Measurements from ENCODE around the gene ARHGAP19. TPM values are rescaled to one million over a fixed set of nuclear protein-coding genes. Genes with fewer than 3 reads are reported as not detected.

The ARHGAP19 gene
- polyA plus RNA-seq, 3 donors = 8.3 to 10.6 (median 10.2) TPM

DNA sequence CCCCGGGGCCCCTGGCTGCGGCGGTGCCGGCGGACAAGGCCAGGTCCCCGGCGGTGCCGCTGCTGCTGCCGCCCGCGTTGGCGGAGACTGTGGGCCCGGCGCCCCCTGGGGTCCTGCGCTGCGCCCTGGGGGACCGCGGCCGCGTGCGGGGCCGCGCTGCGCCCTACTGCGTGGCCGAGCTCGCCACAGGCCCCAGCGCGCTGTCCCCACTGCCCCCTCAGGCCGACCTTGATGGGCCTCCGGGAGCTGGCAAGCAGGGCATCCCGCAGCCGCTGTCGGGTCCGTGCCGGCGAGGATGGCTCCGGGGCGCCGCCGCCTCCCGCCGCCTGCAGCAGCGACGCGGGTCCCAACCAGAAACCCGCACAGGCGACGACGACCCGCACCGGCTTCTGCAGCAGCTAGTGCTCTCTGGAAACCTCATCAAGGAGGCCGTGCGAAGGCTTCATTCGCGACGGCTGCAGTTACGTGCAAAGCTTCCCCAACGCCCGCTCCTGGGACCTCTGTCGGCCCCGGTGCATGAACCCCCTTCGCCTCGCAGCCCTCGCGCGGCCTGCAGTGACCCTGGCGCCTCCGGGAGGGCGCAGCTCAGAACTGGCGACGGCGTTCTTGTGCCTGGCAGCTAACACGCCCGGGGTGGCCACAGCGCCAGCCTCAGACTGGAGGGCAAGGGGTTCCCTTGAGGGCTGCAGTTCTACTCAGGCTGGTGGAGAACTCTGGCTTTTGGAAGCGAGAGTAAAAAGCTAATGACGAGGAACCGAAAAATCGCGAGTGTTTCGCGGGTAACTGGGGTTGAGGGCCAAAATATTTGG lies 27.4 kb upstream of the ARHGAP19 start:
- peaks cover 45 to 53% of the 10 kb centered on the region in 2 donors for H3K4me1 ChIP-seq (ENCODE audit: control insufficient read depth in 1 of 2, insufficient read depth in 2 of 2, low read length in 2 of 2)
- Mint-ChIP-seq H3K36me3 (peaks cover 3 to 16% of the 10 kb centered on the region in 2 donors), H3K9me3 (peaks cover 0 to 4% (median 0%) of the 10 kb centered on the region in 7 donors), H3K27ac (peak overlapping the region; percentile 88 to 97 (median 93)), H3K27me3 (ENCODE audit: low read depth in 3 of 3) (peaks cover 0 to 3% (median 2%) of the 10 kb centered on the region in 3 donors), H3K4me3 (peak overlapping the region; percentile 97 to 98), H3K4me1 (peaks cover 55% of the 10 kb centered on the region)
- H3K27me3 ChIP-seq (ENCODE audit: control insufficient read depth in 2 of 2, insufficient read depth in 2 of 2, low read length in 2 of 2) = no peaks in the 10 kb centered on the region
- H3K27ac ChIP-seq (ENCODE audit: low read depth in 1 of 2, low read length in 2 of 2) = peak overlapping the region; percentile 71 to 96
- H4K20me1 ChIP-seq (ENCODE audit: insufficient read depth, low read length) = peaks cover 52% of the 10 kb centered on the region
- peak overlapping the region; percentile 77 for H3K4me2 ChIP-seq (replicated peaks; ENCODE audit: extremely low read depth, low read length, poor library complexity, severe bottlenecking)
- H2AFZ ChIP-seq (ENCODE audit: insufficient read depth, low read depth, low read length, poor library complexity, severe bottlenecking) = peak overlapping the region; percentile 39
- peak; percentile 36 to 58 (median 52) for DNase-seq
- H3K79me2 ChIP-seq (ENCODE audit: insufficient read depth, low read length) = peaks cover 55% of the 10 kb centered on the region
- no peaks in the 10 kb centered on the region for H3K9me3 ChIP-seq (replicated peaks in 1 of 2; ENCODE audit: control insufficient read depth in 1 of 2, insufficient read depth in 1 of 2, low read length in 2 of 2)
- H3K36me3 ChIP-seq (replicated peaks in 1 of 2; ENCODE audit: control insufficient read depth in 1 of 2, insufficient read depth in 2 of 2, low read length in 2 of 2) = no peaks in the 10 kb centered on the region
- peak; percentile 28 for TF ChIP-seq CTCF (IDR thresholded peaks at IDR 0.05)
- under 1% methylated on average over 83 of the region's 83 CpGs for WGBS (ENCODE audit: insufficient coverage)
- peak overlapping the region; percentile 88 to 100 (median 96) for H3K4me3 ChIP-seq (replicated peaks in 1 of 3; ENCODE audit: low read depth in 2 of 3, low read length in 3 of 3)
- H3K9ac ChIP-seq (ENCODE audit: insufficient read depth, low read length, poor library complexity, severe bottlenecking) = peak overlapping the region; percentile 91
- intact Hi-C loops (cut with micrococcal nuclease) = loop anchor here (2.0 to 5.0 kb wide), 5 partner anchors 15 to 81 kb away; partner anchors contain the start of genes ARHGAP19 (in 1 of the 2), FRAT2 (in 1 of the 2) and RRP12 (in 1 of the 2)

DNA sequence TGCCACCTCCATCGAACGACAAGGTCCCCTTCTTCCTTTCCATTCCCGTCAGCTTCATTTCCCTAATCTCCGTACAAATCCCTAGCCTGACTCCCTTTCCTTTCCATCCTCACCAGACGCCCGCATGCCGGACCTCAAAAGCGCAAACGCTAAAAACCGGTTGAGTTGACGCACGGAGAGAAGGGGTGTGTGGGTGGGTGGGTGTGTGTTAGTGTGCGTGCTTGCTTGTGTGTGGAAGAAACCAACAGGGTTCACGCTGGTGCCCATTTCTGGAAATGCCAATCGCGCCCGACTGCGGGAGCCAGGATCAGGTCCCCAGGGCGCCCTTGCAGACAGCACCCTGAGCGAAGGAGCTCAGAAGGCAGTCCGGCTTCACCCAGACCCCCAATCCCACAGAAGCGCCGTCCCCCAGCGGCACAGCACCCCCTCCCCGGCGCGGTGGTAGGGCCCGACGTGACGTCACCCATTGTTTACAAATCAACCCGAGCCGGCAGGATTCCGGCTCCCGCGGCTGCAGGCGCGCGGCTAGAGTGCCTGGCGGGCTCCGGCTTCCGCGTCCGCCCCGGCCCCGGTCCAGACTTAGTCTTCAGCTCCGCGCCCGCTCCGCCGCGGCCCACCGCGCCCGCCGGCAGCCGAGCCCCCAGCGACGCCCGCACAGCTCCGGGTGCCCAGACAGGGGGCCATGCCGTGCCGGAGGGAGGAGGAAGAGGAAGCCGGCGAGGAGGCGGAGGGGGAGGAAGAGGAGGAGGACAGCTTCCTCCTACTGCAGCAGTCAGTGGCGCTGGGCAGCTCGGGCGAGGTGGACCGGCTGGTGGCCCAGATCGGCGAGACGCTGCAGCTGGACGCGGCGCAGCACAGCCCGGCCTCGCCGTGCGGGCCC lies 26.6 kb upstream of the ARHGAP19 start, which contains the start of gene FRAT1:
FRAT1 (plus strand) TSS at position 500 of the 880 bp plus-strand sequence; CDS start at position 683, 183 bp downstream.
- peaks cover 3 to 16% of the 10 kb centered on the region in 2 donors for H3K36me3 Mint-ChIP-seq
- H3K4me1 Mint-ChIP-seq = peaks cover 63% of the 10 kb centered on the region
- no peak for TF ChIP-seq CTCF (IDR thresholded peaks at IDR 0.05)
- peak within 1 kb of the TSS; percentile 91 for H3K9ac ChIP-seq (ENCODE audit: insufficient read depth, low read length, poor library complexity, severe bottlenecking)
- H4K20me1 ChIP-seq (ENCODE audit: insufficient read depth, low read length) = peaks cover 44% of the 10 kb centered on the region
- no peaks in the 10 kb centered on the region for H3K27me3 ChIP-seq (ENCODE audit: control insufficient read depth in 2 of 2, insufficient read depth in 2 of 2, low read length in 2 of 2)
- intact Hi-C loops (cut with micrococcal nuclease) = loop anchor here in 1 of 2 donors (2.0 to 5.0 kb wide), 2 partner anchors 26 to 33 kb away; partner anchors contain the start of gene ARHGAP19
- H3K27ac ChIP-seq (ENCODE audit: low read depth in 1 of 2, low read length in 2 of 2) = peak within 1 kb of the TSS; percentile 96 to 98
- peaks cover 0 to 3% (median 2%) of the 10 kb centered on the region in 3 donors for H3K27me3 Mint-ChIP-seq (ENCODE audit: low read depth in 3 of 3)
- H3K4me3 Mint-ChIP-seq = peak within 1 kb of the TSS; percentile 97 to 100
- peak within 1 kb of the TSS; percentile 77 for H3K4me2 ChIP-seq (replicated peaks; ENCODE audit: extremely low read depth, low read length, poor library complexity, severe bottlenecking)
- peaks cover 51 to 62% of the 10 kb centered on the region in 2 donors for H3K4me1 ChIP-seq (ENCODE audit: control insufficient read depth in 1 of 2, insufficient read depth in 2 of 2, low read length in 2 of 2)
- H3K27ac Mint-ChIP-seq = peak within 1 kb of the TSS; percentile 99 to 100 (median 100)
- WGBS (ENCODE audit: insufficient coverage) = under 1% methylated on average over 69 of the region's 79 CpGs
- peak within 1 kb of the TSS; percentile 88 to 100 (median 96) for H3K4me3 ChIP-seq (replicated peaks in 1 of 3; ENCODE audit: low read depth in 2 of 3, low read length in 3 of 3)
- H3K36me3 ChIP-seq (replicated peaks in 1 of 2; ENCODE audit: control insufficient read depth in 1 of 2, insufficient read depth in 2 of 2, low read length in 2 of 2) = no peaks in the 10 kb centered on the region
- peak within 1 kb of the TSS; percentile 69 for H2AFZ ChIP-seq (ENCODE audit: insufficient read depth, low read depth, low read length, poor library complexity, severe bottlenecking)
- DNase-seq = peak; percentile 83 to 92 (median 91)
- peaks cover 50% of the 10 kb centered on the region for H3K79me2 ChIP-seq (ENCODE audit: insufficient read depth, low read length)
- no peaks in the 10 kb centered on the region for H3K9me3 ChIP-seq (replicated peaks in 1 of 2; ENCODE audit: control insufficient read depth in 1 of 2, insufficient read depth in 1 of 2, low read length in 2 of 2)
- peaks cover 0 to 3% (median 0%) of the 10 kb centered on the region in 7 donors for H3K9me3 Mint-ChIP-seq
